Activated CD4-positive, alpha-beta T cell treated with anti-CD3 and anti-CD28 coated beads, Interleukin-2, Interleukin-6, amounts not matched to agents 100 ng/mL and 50 ng/mL, durations not matched to agents 16 hours and 8 hours (primary cell): ENCODE results near the gene SAT1.
"Not testable (repeated sequence)": the region's sequence is repeated elsewhere in the genome, so short reads cannot be mapped to it uniquely, and the experiment has no call there.

Source experiments
- DNase-seq: peaks from one replicate; pipeline ENCODE4 v3.0.0-alpha.2; 2020

Gene SAT1

DNA sequence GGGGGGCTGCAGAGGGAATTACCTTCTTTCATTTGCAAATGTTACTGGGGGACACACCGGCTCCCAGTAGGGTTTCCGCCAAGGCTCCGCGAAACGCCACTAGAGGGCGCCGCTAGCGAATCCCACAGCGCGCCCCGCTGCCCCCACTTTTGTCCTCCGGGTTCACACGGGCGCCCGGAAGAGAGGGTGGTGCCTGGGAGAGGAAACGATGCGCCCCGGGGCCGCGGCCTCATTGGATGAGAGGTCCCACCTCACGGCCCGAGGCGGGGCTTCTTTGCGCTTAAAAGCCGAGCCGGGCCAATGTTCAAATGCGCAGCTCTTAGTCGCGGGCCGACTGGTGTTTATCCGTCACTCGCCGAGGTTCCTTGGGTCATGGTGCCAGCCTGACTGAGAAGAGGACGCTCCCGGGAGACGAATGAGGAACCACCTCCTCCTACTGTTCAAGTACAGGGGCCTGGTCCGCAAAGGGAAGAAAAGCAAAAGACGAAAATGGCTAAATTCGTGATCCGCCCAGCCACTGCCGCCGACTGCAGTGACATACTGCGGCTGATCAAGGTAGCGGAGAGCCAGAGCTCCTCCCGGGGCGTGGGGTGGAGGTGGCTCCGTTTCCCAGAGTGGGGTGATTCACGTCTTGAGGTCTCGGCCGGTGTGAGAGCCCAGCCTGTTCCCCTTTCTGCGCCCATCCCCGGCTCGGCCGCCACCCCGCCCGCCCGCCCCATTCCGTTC is at the start of gene SAT1:
Gene SAT1, plus strand, starts transcription at position 311 of the 726 bp plus-strand sequence. Its CDS starts 179 bp downstream, at position 490.
- DNase-seq = peak; percentile 96

DNA sequence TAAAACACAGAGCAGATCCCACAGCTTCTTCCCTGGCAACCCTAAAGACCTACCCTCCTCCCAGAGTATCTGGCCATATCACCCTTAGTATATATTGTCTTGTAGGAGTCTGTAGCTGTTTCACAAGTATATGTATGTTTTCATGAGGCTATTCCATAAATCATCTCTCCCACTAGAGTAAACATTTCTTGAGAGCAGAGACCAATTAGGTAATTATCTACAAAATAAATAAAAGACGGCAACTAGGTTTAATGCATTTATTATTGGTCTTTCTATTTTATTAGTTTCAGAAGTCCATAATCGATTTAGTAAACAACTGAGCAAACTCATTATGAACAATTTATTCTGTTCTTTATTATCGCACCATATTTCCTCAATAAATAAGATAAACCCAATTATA is 46.9 kb upstream of the SAT1 start:
- no peak for DNase-seq

- DNase-seq = no peak
Measured at GRCh38 chrX:23737413-23737812, 45.6 kb upstream of the SAT1 start.

DNA sequence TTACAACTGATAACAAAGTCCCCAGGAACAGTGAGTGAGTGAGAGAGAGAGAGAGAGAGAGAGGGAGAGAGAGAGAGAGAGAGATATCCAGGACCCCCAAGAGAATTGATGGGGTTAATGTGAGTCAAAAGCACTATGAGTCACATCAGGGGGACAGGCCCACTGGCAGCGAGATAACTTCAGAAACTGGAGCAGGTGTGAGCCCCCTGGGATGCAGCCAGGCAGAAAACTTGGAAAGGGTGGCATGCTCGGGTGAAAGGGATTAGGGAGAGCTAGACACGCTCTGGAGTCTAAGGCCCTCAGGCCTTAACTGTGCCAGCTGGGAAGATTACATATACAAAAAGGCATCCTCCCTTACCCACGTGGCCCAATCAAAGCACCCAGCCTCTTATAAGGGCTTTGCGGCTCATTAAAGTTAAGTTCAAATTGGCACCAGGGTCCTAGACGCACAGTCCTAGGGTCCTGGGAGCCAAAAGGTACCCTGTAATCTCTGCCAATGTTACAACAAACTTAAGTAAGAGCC is 40.7 kb upstream of the SAT1 start:
- DNase-seq = peak; percentile 20

GRCh38 chrX:23742697-23743622 is 40.0 kb upstream of the SAT1 start, which contains the start of gene ACOT9:
Gene ACOT9, minus strand, starts transcription at chrX:23743276. Its CDS starts 132 bp downstream, at chrX:23743144.
- peak; percentile 87 for DNase-seq

DNA sequence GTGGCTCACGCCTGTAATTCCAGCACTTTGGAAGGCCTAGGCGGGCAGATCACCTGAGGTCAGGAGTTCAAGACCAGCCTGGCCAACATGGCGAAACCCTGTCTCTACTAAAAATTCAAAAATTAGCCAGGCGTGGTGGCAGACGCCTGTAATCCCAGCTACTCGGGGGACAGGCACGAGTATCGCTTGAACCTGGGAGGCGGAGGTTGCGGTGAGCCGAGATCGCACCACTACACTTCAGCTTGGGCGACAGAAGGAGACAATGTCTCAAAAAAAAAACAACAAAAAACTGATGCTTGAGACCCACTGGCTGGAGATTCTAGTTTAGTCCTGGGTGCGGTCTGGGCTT is 39.4 kb upstream of the SAT1 start:
- DNase-seq = not testable (repeated sequence)

GRCh38 chrX:23745786-23746185 is 37.2 kb upstream of the SAT1 start:
- DNase-seq = no peak

DNA sequence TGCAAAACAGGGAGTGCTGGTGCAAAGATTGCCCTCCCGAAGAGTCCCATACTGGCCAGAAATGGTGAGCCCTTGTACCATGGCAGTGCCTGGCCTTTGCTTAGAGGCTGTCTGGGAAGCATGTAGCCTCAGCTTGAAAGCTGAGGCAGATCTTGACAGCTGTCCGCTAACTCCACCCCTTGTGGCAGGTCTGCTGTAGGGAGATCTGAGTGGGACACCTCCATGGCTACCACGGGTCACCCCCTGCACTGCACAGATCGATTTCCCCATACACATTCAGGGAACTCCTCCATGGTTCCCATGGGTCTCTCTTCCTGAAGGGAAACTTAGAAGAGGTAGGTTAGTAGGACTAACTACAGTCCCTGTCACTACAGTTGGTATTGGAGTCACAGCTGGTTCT is 33.8 kb upstream of the SAT1 start:
- no peak for DNase-seq

GRCh38 chrX:23749576-23749975 is 33.4 kb upstream of the SAT1 start:
- DNase-seq = no peak

- no peak for DNase-seq
Measured at GRCh38 chrX:23752740-23753415, 30.1 kb upstream of the SAT1 start.

DNA sequence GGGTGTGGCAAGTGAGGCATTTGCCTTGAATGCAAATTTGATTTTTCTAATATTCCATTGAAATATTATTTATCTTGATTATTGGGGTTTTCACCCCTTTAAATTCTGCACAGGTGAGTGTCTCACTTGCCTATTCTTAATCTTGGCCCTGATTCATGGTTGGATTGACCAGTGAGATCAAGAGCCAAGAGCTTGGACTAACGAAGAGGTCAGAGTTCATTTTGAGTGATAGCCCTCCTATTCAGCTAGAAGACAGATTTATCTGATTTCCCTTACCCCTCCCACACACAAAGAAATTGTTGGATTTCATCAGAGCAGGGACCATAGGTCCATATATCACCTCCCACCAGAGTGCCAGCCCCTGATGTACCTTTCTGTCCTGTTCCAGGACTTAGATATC is 28.3 kb upstream of the SAT1 start:
- DNase-seq = no peak

- peak; percentile 75 for DNase-seq
Measured at GRCh38 chrX:23756165-23756564, 26.8 kb upstream of the SAT1 start.

- no peak for DNase-seq
Measured at GRCh38 chrX:23759821-23760220, 23.2 kb upstream of the SAT1 start.

GRCh38 chrX:23764188-23764984 is 18.6 kb upstream of the SAT1 start:
- DNase-seq = no peak

- no peak for DNase-seq
Measured at GRCh38 chrX:23765449-23765848, 17.5 kb upstream of the SAT1 start.

DNA sequence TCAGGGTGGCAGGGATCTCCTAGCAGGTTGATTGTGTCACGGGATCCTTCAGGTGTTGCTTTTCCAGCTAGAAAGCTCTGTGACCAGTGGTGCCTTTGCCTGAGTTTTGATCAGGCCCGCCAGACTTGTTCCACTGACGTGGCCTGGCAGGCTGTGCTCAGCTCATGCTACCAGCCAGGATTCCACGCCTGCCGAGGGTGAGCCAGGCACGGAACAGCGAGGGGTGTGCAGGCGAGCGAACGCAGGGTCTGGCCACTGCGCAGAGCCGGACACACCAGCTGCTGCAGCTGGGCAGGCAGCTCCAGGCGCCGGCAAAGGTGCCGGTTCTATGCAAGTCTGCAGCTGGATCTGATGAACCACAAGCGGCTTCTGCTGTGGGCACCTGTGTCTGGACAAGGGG is 17.1 kb upstream of the SAT1 start:
- no peak for DNase-seq

DNA sequence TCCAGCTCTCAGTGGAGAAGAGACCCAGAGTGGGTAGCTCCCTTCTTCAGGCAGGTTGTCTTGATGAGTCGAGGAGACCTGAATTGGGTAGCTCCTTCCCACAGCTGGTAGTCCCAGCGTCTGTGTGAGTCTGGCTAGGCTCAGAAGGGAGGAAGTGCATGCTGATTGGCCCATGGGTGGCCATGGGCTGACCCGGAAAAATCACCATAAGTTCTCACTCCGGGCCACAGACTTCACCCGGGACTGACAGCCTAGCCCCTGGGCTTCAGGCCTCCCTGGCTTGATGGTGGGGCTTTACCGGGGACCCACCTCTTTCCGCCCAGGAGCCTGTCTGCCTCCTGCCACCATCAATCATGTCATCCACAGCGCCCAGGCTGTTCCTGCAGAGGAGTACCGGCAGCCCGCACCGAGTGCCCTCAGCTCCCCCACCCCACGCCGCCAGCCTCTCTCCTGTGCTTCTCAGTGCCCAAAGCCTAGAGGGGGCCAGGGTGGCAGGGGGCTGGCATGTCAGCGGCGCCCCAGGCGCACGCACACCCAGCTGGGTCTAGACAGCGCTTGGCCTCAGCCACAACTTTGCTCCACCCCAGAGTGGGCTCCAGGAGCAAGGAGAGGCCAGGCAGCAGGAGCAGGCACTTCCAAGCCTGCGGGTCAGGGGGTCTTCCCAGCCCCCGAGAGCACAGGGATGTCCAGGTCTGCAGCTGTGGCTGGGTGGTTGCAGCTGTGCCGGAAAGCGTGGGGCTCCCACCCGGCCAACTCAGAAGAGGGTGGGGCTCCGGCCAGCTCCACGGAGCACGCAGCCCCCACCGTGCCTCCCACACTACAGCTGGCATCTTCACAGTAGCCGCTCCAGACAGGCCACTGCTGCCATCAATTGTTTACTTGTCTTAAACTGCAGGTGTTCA is 16.1 kb upstream of the SAT1 start:
- DNase-seq = no peak

GRCh38 chrX:23770142-23770541 is 12.8 kb upstream of the SAT1 start:
- no peak for DNase-seq

GRCh38 chrX:23771086-23771485 is 11.9 kb upstream of the SAT1 start:
- DNase-seq = not testable (repeated sequence)

GRCh38 chrX:23773601-23774175 is 9.3 kb upstream of the SAT1 start:
- peak; percentile 43 for DNase-seq

GRCh38 chrX:23776363-23776762 is 6.6 kb upstream of the SAT1 start:
- DNase-seq = no peak
